SK-N-SH (cell line): ENCODE data around the gene ABHD12. TPM values are rescaled to one million over a fixed set of nuclear protein-coding genes. Genes with fewer than 3 reads are reported as not detected.

ENCODE experiments used
- CTCF ChIA-PET: fragments of 300-600, 350-600 bp; formaldehyde crosslinking; extraction: SDS; loops from one replicate; lab custom pipeline; 2021; lab: Yijun Ruan, JAX
- POLR2A ChIA-PET: fragments of 350-600 bp; sonication (Branson Sonifier 250); formaldehyde crosslinking; extraction: SDS; loops from one replicate; lab custom pipeline; 2020; ENCODE audit warnings: antibody characterized with exemption, inconsistent platforms; lab: Yijun Ruan, JAX
- DNase-seq: peaks from one replicate; pipeline ENCODE4 v3.0.0; 2012
- H2AFZ ChIP-seq: fragments of 200-600 bp; sonication (generic); 2 replicates; pipeline ENCODE4 v1.8.1; 2016; ENCODE audit warnings: antibody characterized with exemption, mild to moderate bottlenecking, low read depth
- H3F3A ChIP-seq: fragments of 200-600 bp; sonication (generic); replicated peaks from 2 replicates; pipeline ENCODE3; 2016; ENCODE audit warnings: antibody characterized with exemption, mild to moderate bottlenecking; ENCODE audit not compliant: insufficient read depth
- H3K27ac ChIP-seq, 2 experiments: fragments of 200-500 bp in 1 of 2; fragments of 200-600 bp in 1 of 2; sonication (Bioruptor generic) in 1 of 2; sonication (generic), shearing (Covaris generic) in 1 of 2; 2 replicates each; pipeline versions ENCODE4 v1.5.1 to v1.6.1; 2014 to 2016; ENCODE audit warnings: low read depth in 2 of 2, inconsistent platforms in 1 of 2, low read length in 1 of 2, mild to moderate bottlenecking in 1 of 2, mixed read lengths in 1 of 2
- H3K27me3 ChIP-seq: fragments of 200-600 bp; sonication (generic), shearing (Covaris generic); 2 replicates; pipeline ENCODE4 v1.6.1; 2016; ENCODE audit warnings: mixed run types; ENCODE audit not compliant: insufficient read depth
- H3K36me3 ChIP-seq, 2 experiments: fragments of 200-500 bp in 1 of 2; fragments of 200-600 bp in 1 of 2; sonication (Bioruptor generic) in 1 of 2; sonication (generic) in 1 of 2; replicated peaks in 1 of 2; 2 replicates each; pipeline versions ENCODE3 to v1.5.1; 2014 to 2016; ENCODE audit warnings: low read length in 1 of 2, mild to moderate bottlenecking in 1 of 2; ENCODE audit not compliant: insufficient read depth in 2 of 2, control insufficient read depth in 1 of 2
- H3K4me1 ChIP-seq, 2 experiments: fragments of 200-500 bp in 1 of 2; fragments of 200-600 bp in 1 of 2; sonication (Bioruptor generic) in 1 of 2; sonication (generic), shearing (Covaris generic) in 1 of 2; 2 replicates each; pipeline versions ENCODE4 v1.5.1 to v1.6.1; 2014 to 2016; ENCODE audit warnings: low read depth in 1 of 2, low read length in 1 of 2, mixed run types in 1 of 2; ENCODE audit not compliant: insufficient read depth in 2 of 2, control insufficient read depth in 1 of 2
- H3K4me2 ChIP-seq: fragments of 200-600 bp; sonication (generic), shearing (Covaris generic); 2 replicates; pipeline ENCODE4 v1.6.1; 2017; ENCODE audit warnings: mixed run types
- H3K4me3 ChIP-seq, 2 experiments: fragments of 200-500 bp in 1 of 2; fragments of 200-600 bp in 1 of 2; sonication (Bioruptor generic) in 1 of 2; sonication (generic), shearing (Covaris generic) in 1 of 2; 2 replicates each; pipeline versions ENCODE4 v1.5.1 to v1.8.1; 2014 to 2016; ENCODE audit warnings: low read depth in 2 of 2, inconsistent platforms in 1 of 2, low read length in 1 of 2, mild to moderate bottlenecking in 1 of 2, mixed read lengths in 1 of 2, moderate library complexity in 1 of 2
- H3K79me2 ChIP-seq: fragments of 200-600 bp; sonication (generic); 2 replicates; pipeline ENCODE4 v1.8.1; 2017; ENCODE audit warnings: mild to moderate bottlenecking; ENCODE audit not compliant: insufficient read depth
- H3K9ac ChIP-seq: fragments of 200-600 bp; sonication (generic); 2 replicates; pipeline ENCODE4 v1.6.1; 2017; ENCODE audit warnings: mixed run types
- H3K9me2 ChIP-seq: fragments of 200-600 bp; sonication (generic); 2 replicates; pipeline ENCODE4 v1.6.1; 2017; ENCODE audit warnings: mixed run types
- H3K9me3 ChIP-seq: fragments of 200-600 bp; sonication (generic); 2 replicates; pipeline ENCODE4 v1.6.1; 2017; ENCODE audit warnings: mixed run types, mild to moderate bottlenecking, moderate library complexity
- H4K20me1 ChIP-seq: fragments of 200-600 bp; sonication (generic); 2 replicates; pipeline ENCODE4 v1.6.1; 2017; ENCODE audit warnings: mild to moderate bottlenecking, mixed run types; ENCODE audit not compliant: insufficient read depth
- CHD2 ChIP-seq: fragments of 150-350 bp; IDR thresholded peaks from 2 replicates; pipeline ENCODE4 v1.6.1; 2018; ENCODE audit warnings: low read length; ENCODE audit not compliant: partially characterized antibody
- EZH2phosphoT487 ChIP-seq: fragments of 200-600 bp; sonication (generic); IDR thresholded peaks from 2 replicates; pipeline ENCODE4 v1.6.1; 2017; ENCODE audit warnings: low read depth, mixed run types, mild to moderate bottlenecking, antibody characterized with exemption, moderate library complexity, borderline replicate concordance
- FOSL2 ChIP-seq: IDR thresholded peaks from 2 replicates; pipeline ENCODE4 v1.4.0; 2012; ENCODE audit warnings: low read depth, mild to moderate bottlenecking, moderate library complexity, borderline replicate concordance
- FOXM1 ChIP-seq: IDR thresholded peaks from 2 replicates; pipeline ENCODE4 v1.4.0; 2012; ENCODE audit warnings: low read depth, mild to moderate bottlenecking
- GATA2 ChIP-seq: sonication (generic); formaldehyde crosslinking; IDR thresholded peaks from 2 replicates; pipeline ENCODE4 v1.5.0; 2020; ENCODE audit warnings: mild to moderate bottlenecking, missing genetic modification reagents
- RCOR1 ChIP-seq: fragments of 150-350 bp; IDR thresholded peaks from 2 replicates; pipeline ENCODE4 v1.6.1; 2017; ENCODE audit warnings: antibody characterized with exemption, low read length
- SIN3A ChIP-seq: IDR thresholded peaks from 2 replicates; pipeline ENCODE4 v1.6.1; 2012; ENCODE audit warnings: low read depth, mild to moderate bottlenecking, low read length, moderate library complexity, borderline replicate concordance
- TAF1 ChIP-seq: IDR thresholded peaks from 2 replicates; pipeline ENCODE4 v1.6.1; 2012; ENCODE audit warnings: low read depth, mild to moderate bottlenecking, low read length, moderate library complexity, borderline replicate concordance
- TEAD4 ChIP-seq: IDR thresholded peaks from 2 replicates; pipeline ENCODE4 v1.4.0; 2012; ENCODE audit warnings: mild to moderate bottlenecking, borderline replicate concordance; ENCODE audit not compliant: insufficient read depth
- USF1 ChIP-seq: IDR thresholded peaks from 2 replicates; pipeline ENCODE4 v1.4.0; 2012; ENCODE audit warnings: low read depth, borderline replicate concordance
- YY1 ChIP-seq: IDR thresholded peaks from 2 replicates; pipeline ENCODE4 v1.4.0; 2012; ENCODE audit warnings: low read depth, mild to moderate bottlenecking
- WGBS: methylation state at CpG from one replicate; pipeline ENCODE4 v1.1.6; 2017; ENCODE audit warnings: low lambda C conversion rate; 5-methylcytosine and 5-hydroxymethylcytosine counted together
- polyA plus RNA-seq, 3 experiments: library from polyadenylated mRNA; depleted of rRNA; stranded (reverse); fragments of >200 nt; gene quantifications; 2 replicates each; pipeline ENCODE4 v1.2.3, GENCODE V29; 2012
- TF ChIP-seq, protein P1 (sequence below): IDR thresholded peaks from 2 replicates; pipeline ENCODE4 v1.6.1; 2012; ENCODE audit warnings: mild to moderate bottlenecking, low read depth, low read length, moderate library complexity

Gene ABHD12
- polyA plus RNA-seq, 1 of the 3 experiments (the other 2 are of a cell fraction): 33.5 TPM

DNA sequence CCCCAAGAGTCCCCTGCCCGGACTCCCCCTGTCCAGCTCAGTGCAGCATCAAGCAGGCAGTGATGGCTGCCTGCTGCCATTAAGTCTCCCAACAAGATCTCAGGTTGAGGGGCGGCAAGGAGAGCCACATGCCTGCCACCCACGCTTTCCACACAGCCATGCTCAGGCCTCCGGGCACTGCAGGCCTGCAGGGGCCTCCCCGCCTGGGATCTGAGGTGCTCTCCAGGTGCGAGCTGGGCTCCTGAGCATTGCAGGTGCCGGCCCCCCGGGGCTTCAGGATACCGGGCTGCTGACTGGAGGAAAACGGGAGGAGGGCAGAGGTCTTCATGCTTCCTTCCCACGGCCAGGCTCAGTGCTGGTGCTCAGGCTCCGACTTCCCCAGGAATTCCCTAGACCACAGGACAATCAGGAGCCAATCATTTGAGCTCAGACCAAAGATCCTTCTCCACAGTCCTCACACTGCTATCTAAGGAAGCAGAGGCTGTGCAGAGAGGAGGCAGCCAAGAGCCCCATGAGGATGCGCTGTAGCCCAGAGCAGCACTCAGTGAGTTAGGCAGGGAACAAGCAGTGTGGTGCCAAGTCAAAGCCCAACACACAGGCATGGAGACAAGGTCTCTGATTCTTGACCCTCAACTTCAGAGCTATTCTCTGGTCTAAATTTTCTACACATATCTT, 90.0 kb downstream of the ABHD12 start:
- Histone ChIP-seq H3K4me3 (no peak overlapping the region), H2AFZ (no peak overlapping the region), H3K9me3 (no peaks in the 10 kb centered on the region), H3K4me1 (peaks cover 3 to 11% of the 10 kb centered on the region in 2 experiments; a peak in 1 of 4 replicates), H3K27me3 (no peaks in the 10 kb centered on the region), H3K9ac (no peak overlapping the region), H4K20me1 (no peaks in the 10 kb centered on the region; the same call in 1 of the 2 replicates), H3K9me2 (no peaks in the 10 kb centered on the region), H3K36me3 (peaks cover 15 to 30% of the 10 kb centered on the region in 2 experiments), H3K27ac (peak overlapping the region in 1 of 2 experiments; percentile 25; a peak in 1 of 4 replicates), H3K4me2 (no peak overlapping the region), H3F3A (peaks cover 5% of the 10 kb centered on the region), H3K79me2 (no peaks in the 10 kb centered on the region)
- ChIA-PET CTCF (interaction anchor here (1.4 to 3.0 kb wide), 3 partner anchors 8 to 98 kb away, joined by 6 to 32 read pairs (median 9); no protein-coding TSS in a partner anchor), POLR2A (no interaction called here)
- 80% methylated on average over 12 of the region's 13 CpGs for WGBS
- TF ChIP-seq RCOR1 (no peak), TEAD4 (no peak), YY1 (no peak), EZH2phosphoT487 (no peak), FOSL2 (no peak), USF1 (no peak), FOXM1 (no peak), CHD2 (no peak), SIN3A (no peak), GATA2 (CRISPR knock-in tag) (no peak), TAF1 (no peak)
- TF ChIP-seq, protein P1, sequence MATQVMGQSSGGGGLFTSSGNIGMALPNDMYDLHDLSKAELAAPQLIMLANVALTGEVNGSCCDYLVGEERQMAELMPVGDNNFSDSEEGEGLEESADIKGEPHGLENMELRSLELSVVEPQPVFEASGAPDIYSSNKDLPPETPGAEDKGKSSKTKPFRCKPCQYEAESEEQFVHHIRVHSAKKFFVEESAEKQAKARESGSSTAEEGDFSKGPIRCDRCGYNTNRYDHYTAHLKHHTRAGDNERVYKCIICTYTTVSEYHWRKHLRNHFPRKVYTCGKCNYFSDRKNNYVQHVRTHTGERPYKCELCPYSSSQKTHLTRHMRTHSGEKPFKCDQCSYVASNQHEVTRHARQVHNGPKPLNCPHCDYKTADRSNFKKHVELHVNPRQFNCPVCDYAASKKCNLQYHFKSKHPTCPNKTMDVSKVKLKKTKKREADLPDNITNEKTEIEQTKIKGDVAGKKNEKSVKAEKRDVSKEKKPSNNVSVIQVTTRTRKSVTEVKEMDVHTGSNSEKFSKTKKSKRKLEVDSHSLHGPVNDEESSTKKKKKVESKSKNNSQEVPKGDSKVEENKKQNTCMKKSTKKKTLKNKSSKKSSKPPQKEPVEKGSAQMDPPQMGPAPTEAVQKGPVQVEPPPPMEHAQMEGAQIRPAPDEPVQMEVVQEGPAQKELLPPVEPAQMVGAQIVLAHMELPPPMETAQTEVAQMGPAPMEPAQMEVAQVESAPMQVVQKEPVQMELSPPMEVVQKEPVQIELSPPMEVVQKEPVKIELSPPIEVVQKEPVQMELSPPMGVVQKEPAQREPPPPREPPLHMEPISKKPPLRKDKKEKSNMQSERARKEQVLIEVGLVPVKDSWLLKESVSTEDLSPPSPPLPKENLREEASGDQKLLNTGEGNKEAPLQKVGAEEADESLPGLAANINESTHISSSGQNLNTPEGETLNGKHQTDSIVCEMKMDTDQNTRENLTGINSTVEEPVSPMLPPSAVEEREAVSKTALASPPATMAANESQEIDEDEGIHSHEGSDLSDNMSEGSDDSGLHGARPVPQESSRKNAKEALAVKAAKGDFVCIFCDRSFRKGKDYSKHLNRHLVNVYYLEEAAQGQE: no peak
- DNase-seq: no peak
